Tibial nerve (tissue), 3 donors: ENCODE data around the gene HLA-DOA.

Source experiments
- POLR2A ChIP-seq, 2 donors: fragments of 450-650 bp; IDR thresholded peaks; one replicate each; pipeline ENCODE4 v1.6.1; 2017; ENCODE audit warnings: antibody characterized with exemption in 2 of 2, mild to moderate bottlenecking in 2 of 2, moderate library complexity in 2 of 2
- TF ChIP-seq, protein P1 (sequence below), 5 experiments: fragments of 200-600 bp in 3 of 5; fragments of 450-650 bp in 2 of 5; sonication (generic) in 3 of 5; IDR thresholded peaks; one replicate each; pipeline ENCODE4 v1.5.1; 2016 to 2019; ENCODE audit warnings: antibody characterized with exemption in 5 of 5, mild to moderate bottlenecking in 3 of 5, moderate library complexity in 2 of 5

DNA sequence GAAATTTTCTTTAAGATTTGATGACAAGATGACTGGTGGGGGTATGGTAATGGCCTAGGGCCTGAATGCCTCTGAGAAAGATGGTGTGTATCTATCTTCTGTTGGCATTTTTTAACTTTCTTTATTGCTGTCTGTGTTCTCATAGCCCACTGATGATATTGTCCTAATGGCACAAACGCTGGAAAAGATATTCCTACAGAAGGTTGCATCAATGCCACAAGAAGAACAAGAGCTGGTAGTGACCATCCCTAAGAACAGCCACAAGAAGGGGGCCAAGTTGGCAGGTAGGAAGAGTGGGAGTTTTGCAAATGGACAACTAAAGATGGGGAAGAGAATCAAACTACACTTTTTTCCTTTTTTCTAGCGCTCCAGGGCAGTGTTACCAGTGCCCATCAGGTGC lies 33.5 kb downstream of the HLA-DOA start:
- TF ChIP-seq, protein P1, sequence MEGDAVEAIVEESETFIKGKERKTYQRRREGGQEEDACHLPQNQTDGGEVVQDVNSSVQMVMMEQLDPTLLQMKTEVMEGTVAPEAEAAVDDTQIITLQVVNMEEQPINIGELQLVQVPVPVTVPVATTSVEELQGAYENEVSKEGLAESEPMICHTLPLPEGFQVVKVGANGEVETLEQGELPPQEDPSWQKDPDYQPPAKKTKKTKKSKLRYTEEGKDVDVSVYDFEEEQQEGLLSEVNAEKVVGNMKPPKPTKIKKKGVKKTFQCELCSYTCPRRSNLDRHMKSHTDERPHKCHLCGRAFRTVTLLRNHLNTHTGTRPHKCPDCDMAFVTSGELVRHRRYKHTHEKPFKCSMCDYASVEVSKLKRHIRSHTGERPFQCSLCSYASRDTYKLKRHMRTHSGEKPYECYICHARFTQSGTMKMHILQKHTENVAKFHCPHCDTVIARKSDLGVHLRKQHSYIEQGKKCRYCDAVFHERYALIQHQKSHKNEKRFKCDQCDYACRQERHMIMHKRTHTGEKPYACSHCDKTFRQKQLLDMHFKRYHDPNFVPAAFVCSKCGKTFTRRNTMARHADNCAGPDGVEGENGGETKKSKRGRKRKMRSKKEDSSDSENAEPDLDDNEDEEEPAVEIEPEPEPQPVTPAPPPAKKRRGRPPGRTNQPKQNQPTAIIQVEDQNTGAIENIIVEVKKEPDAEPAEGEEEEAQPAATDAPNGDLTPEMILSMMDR (IDR thresholded peaks at IDR 0.05): no peak
- TF ChIP-seq POLR2A (IDR thresholded peaks at IDR 0.05): no peak
